ENCODE data around the gene MTHFD1L.
"Not testable (repeated sequence)": the region's sequence is repeated elsewhere in the genome, so short reads cannot be mapped to it uniquely, and the experiment has no call there.

Gene MTHFD1L

GRCh38 chr6:151042911-151043330 is 177.4 kb downstream of the MTHFD1L start:
- not testable (repeated sequence) for DNase-seq (ENCODE audit: low read depth)

GRCh38 chr6:151043944-151044343 is 178.4 kb downstream of the MTHFD1L start:
- DNase-seq (ENCODE audit: low read depth): no peak

DNA sequence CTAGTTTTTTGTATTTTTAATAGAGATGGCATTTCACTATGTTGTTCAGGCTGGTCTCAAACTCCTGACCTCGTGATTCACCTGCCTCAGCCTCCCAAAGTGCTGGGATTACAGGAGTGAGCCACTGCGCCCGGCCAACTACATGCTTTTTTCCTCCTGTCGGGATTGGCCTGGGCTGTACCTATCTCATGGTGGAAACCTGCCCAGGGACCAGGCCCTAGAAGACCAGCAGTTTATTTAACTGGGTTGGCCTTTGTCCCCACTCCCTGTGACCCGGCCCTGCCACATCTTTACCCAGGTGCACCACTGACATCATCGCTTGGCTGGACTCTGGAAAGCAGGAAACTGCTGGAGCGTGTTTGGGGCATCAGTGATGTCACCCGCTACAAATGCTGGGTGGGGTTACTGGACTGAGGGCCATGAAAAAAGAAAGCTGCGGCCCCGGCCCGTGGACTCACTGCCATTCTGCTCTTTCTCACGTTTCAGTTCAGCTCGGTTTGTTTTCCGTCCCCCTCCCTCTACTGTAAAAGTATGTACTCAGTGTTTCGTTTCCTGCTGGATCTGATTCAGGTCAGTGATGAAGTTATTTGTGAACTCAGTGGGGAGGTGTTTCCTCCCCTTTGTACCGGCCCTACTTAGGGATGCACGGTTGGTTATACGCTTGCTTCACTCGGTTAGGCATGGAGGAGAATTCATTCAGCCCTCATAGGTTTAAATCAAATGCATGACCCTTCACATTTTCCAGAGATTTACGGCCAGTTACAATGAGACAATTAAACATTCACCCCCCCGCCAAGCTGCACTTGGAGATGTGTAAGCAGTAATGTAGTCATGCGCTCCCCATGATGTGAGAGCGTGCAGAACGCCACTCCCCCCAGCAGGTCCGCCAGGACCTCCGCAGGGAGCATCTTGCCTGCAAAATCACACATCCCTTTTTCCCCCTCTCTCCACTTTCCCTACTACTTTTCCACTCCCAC is 179.3 kb downstream of the MTHFD1L start:
- no peak for DNase-seq (ENCODE audit: low read depth)

GRCh38 chr6:151045511-151046222 is 180.2 kb downstream of the MTHFD1L start:
- not testable (repeated sequence) for DNase-seq (ENCODE audit: low read depth)

DNA sequence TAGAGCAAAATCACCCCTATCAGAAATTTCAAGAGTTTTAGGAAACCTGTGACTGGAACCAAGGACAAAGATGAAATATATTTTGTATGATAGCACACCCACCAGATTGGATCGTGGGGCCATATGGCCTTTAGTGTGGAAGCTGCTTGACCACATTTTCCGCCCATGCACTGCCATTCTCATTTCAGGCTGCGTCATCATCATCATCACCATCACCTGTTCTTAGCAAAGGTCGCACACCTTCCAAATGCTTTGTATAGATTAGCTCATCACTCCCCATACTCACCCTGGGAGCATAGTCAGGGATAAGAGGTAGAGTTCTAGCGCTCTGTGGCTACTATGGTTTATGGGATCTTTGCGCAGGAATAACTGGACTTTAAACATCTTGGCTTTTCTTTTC is 185.7 kb downstream of the MTHFD1L start:
- DNase-seq (ENCODE audit: low read depth): no peak

- no peak for DNase-seq (ENCODE audit: low read depth)
Observed at GRCh38 chr6:151052021-151052646, 186.6 kb downstream of the MTHFD1L start.

DNA sequence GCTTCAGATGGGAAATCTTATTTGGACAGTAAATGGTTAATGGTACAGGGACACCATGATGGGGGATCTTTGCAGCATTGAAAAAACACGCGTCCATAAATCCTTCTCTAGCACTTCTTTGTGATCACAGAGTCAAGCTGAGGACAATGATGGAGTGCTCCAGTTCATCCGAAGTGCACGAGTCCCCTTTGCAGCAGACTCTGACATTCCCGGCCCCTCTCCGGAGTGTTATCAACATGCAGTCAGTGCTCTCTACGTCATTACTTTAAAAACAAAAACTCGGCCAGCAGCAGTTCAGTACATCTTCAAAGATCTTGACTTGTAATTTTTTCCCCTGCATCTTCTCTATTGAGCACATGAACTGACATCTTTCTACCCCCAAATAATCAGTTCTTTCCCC is 188.8 kb downstream of the MTHFD1L start:
- DNase-seq (ENCODE audit: low read depth): no peak

GRCh38 chr6:151056230-151056907 is 190.9 kb downstream of the MTHFD1L start:
- DNase-seq (ENCODE audit: low read depth): no peak

GRCh38 chr6:151057061-151057460 is 191.6 kb downstream of the MTHFD1L start:
- no peak for DNase-seq (ENCODE audit: low read depth)

DNA sequence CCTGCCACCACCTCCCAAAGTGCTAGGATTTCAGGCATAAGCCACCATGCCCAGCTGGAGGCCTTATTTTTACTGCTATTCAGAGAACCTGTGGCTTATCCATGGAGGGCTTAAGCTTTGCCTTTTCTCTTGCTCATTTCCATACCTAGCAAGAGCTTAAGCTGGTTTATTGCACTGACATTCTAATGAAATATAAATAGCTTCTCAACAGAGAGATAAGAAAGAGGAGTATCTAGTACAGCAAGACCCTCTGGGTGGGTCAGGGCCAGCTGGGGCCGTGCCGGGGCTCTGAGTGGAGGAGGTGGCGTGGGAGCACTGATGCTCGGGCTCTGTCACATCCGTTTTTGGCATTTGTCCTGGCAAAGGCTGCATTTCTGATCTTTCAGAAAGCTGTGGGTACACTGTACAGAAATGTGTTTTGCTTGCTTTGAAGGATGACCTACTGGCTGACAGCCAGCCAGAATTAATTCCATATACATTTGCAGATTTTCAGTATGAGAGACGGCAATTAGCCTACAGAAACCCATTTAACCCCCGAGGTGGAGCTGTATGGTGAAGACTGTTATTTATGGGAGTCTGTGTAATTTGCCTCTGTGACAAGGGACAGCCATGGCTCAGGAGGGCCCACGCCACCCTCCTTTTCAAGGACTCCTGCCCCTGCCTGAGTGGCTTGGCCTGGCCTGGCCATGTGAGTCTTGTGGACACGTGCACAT is 192.7 kb downstream of the MTHFD1L start:
- no peak for DNase-seq (ENCODE audit: low read depth)

DNA sequence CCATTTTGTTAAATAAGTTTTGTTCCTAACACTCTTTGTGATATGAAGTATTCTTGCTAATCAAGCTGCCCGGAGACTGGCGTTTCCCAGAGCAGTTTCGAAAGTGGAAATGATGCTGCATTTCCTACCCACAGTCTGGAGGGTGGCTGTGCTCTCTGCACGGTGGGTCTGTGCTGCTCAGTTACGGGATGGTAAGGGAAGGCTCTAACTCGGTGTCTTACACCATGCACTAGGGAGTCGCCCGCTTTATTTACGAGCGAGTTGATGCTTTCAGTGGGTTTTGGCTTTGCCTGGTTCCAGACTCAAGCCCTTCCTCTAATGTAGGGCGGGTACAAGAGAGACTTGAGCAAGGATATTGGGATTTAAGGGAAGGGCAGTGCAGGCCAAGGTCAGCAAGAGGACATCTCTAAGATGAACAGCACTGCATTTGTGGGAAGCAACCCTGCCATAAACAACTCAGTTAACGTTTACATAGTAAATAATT is 194.2 kb downstream of the MTHFD1L start:
- DNase-seq (ENCODE audit: low read depth): no peak

- no peak for DNase-seq (ENCODE audit: low read depth)
Observed at GRCh38 chr6:151060096-151060765, 194.7 kb downstream of the MTHFD1L start.

DNA sequence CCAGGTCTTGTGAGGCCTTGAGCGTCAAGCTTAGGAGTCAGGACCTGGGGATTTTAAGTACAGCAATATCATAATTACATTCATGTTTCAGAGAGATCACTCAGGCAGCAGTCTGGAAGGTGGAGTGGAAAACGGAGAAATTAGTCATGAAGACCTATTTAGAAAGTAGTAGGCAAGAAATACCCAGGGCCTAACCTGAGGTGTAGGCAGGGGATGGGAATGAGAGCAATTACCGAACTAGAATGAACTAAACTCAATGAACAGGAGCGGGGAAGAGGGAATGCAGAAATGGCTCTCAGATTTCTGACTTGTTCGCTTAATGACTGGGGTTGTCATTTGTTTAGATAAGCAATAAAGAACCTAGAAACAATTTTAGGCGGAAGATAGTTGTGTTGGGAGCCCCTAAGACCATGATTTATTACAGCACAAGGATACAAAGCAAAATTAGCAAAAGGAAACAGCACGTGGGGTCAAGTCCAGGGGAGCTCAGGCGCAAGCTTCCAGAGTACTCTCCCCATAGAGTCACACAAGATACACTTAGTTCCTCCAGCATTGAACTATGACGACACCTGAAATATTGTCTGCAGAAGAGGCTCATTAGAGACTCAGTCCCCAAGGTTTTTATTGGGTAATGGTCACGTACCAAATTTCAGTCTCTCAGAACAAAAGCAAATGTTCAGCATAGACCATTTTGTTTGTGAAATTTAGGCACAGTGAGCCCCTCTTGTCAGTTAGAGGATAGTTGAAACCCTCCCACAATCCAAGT is 195.4 kb downstream of the MTHFD1L start:
- no peak for DNase-seq (ENCODE audit: low read depth)

DNA sequence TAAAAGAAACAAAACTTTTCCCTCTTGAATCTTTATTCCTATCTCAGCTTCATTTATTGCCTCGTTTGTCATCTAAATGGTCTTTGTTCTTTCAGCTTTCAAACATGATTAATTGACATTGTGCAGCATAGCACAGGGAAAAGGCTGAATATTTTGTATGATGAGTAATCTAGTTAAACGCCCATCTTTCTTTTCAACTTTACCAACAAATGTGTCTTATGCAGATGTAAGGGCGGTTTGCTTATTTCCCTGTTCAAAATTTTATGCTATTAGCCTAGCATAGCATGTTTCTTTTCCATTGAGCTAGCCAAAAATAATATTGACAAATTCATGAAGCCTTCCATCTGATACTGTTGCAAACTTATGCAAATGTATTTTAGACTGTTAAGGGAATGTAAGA is 197.8 kb downstream of the MTHFD1L start:
- DNase-seq (ENCODE audit: low read depth): no peak

GRCh38 chr6:151063842-151064647 is 198.5 kb downstream of the MTHFD1L start:
- DNase-seq (ENCODE audit: low read depth): no peak

GRCh38 chr6:151065027-151065815 is 199.7 kb downstream of the MTHFD1L start:
- no peak for DNase-seq (ENCODE audit: low read depth)

- DNase-seq (ENCODE audit: low read depth): no peak
Observed at GRCh38 chr6:151067684-151068596, 202.4 kb downstream of the MTHFD1L start.
